Suprapubic skin (tissue), 4 donors: ENCODE data around the gene EIF2S2.

Source experiments
- CTCF ChIP-seq, 2 donors: fragments of 200-600 bp in 1 of 2; fragments of 450-650 bp in 1 of 2; sonication (generic) in 1 of 2; IDR thresholded peaks; one replicate each; pipeline ENCODE4 v1.5.1; 2016 to 2019; ENCODE audit warnings: antibody characterized with exemption in 2 of 2, mild to moderate bottlenecking in 1 of 2, moderate library complexity in 1 of 2
- POLR2A ChIP-seq, 2 donors: fragments of 450-650 bp; IDR thresholded peaks; one replicate each; pipeline ENCODE4 v1.6.1; 2017; ENCODE audit warnings: antibody characterized with exemption in 2 of 2, mild to moderate bottlenecking in 2 of 2, moderate library complexity in 2 of 2
- POLR2AphosphoS5 ChIP-seq, 3 donors: sonication (generic); formaldehyde crosslinking; IDR thresholded peaks; one replicate each; pipeline ENCODE4 v1.6.1; 2017; ENCODE audit warnings: antibody characterized with exemption in 3 of 3

GRCh38 chr20:34105978-34106675, 5.9 kb downstream of the EIF2S2 start:
- no peak for TF ChIP-seq POLR2A (IDR thresholded peaks at IDR 0.05)
- no peak for TF ChIP-seq CTCF (IDR thresholded peaks at IDR 0.05)
- TF ChIP-seq POLR2AphosphoS5 (IDR thresholded peaks at IDR 0.05), result no peak
